Measurements from ENCODE around the gene TGFBR1. TPM values are rescaled to one million over a fixed set of nuclear protein-coding genes. Genes with fewer than 3 reads are reported as not detected.

The TGFBR1 gene
- total RNA-seq, 1 donor from 2014 or later, result 78.8 TPM

DNA sequence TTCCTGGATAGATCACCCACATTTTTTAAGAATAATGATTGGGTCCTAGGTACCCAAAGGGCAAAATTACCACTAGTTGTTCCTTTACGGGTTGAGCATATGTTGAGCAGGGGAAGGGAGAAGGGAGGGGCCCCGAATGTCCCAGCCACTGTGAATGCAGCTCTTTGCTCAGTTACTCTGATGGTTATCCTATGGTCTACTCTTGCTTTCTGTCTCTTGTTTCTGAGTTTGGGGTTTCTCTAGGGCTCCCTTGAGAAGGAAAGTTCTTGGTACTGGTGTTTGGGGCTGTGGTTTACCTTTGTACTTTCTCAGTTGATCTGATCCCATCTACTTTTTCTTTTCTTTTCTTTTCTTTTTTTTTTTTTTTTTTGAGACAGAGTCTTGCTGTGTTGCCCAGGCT lies 61.2 kb downstream of the TGFBR1 start:
- no peak overlapping the region for H3K4me3 ChIP-seq
- TF ChIP-seq, protein P1, sequence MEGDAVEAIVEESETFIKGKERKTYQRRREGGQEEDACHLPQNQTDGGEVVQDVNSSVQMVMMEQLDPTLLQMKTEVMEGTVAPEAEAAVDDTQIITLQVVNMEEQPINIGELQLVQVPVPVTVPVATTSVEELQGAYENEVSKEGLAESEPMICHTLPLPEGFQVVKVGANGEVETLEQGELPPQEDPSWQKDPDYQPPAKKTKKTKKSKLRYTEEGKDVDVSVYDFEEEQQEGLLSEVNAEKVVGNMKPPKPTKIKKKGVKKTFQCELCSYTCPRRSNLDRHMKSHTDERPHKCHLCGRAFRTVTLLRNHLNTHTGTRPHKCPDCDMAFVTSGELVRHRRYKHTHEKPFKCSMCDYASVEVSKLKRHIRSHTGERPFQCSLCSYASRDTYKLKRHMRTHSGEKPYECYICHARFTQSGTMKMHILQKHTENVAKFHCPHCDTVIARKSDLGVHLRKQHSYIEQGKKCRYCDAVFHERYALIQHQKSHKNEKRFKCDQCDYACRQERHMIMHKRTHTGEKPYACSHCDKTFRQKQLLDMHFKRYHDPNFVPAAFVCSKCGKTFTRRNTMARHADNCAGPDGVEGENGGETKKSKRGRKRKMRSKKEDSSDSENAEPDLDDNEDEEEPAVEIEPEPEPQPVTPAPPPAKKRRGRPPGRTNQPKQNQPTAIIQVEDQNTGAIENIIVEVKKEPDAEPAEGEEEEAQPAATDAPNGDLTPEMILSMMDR (IDR thresholded peaks at IDR 0.05), result no peak
- no peaks in the 10 kb centered on the region for H3K27me3 ChIP-seq (ENCODE audit: low read depth)
- ATAC-seq (no peak), DNase-seq (no peak)
- no peak overlapping the region for H3K27ac ChIP-seq
- H3K4me1 ChIP-seq, result no peaks in the 10 kb centered on the region
- H3K36me3 ChIP-seq, result no peaks in the 10 kb centered on the region
- no peaks in the 10 kb centered on the region for H3K9me3 ChIP-seq
- intact Hi-C loops (cut with DNase I), result no loop called here

DNA sequence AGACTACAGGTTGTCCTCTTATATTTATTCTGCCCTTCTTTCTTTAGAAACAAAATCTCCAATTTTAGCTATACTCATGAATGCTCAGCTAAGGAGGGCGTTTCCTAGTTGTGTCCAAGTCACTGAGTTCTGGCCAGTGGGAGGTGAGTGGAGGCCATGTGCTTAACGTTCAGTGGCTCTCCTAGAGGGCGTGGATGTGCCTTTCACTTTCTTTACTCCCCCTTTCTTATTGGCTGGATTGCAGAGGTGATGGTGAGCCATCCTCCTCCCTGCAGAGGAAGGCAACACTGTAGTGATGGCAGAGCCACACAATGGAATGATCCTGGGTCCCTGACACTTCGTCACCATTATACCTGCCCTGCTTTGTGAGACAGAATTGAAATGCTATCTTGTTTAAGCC lies 62.2 kb downstream of the TGFBR1 start:
- Histone ChIP-seq H3K4me1 (no peaks in the 10 kb centered on the region), H3K36me3 (no peaks in the 10 kb centered on the region), H3K9me3 (no peaks in the 10 kb centered on the region), H3K4me3 (no peak overlapping the region), H3K27me3 (ENCODE audit: low read depth) (no peaks in the 10 kb centered on the region), H3K27ac (no peak overlapping the region)
- no peak for ATAC-seq
- intact Hi-C loops (cut with DNase I), result no loop called here
- TF ChIP-seq, protein P1 (IDR thresholded peaks at IDR 0.05), result no peak
- DNase-seq, result no peak

DNA sequence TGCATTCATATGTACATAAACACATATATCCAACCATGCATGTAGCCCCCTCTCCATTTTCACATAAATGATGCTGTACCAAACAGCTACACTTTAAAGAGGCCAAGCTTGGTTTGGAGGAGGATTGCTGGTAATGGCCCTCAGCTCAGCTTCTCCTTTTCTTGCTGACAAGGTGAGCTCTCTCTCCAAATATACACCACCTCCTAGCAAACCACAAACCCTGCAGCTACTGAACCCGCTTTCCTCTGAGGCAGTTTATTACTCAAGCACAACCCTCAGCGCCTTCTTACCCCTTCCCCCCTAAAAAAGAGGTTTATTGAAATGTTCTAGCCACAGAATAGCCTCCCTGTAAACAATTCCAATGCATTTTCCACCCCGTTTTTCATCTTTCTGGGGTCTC lies 62.8 kb downstream of the TGFBR1 start:
- ATAC-seq (no peak), DNase-seq (no peak)
- intact Hi-C loops (cut with DNase I), result no loop called here
- Histone ChIP-seq H3K36me3 (no peaks in the 10 kb centered on the region), H3K27me3 (ENCODE audit: low read depth) (no peaks in the 10 kb centered on the region), H3K4me1 (no peaks in the 10 kb centered on the region), H3K9me3 (no peaks in the 10 kb centered on the region), H3K4me3 (no peak overlapping the region), H3K27ac (no peak overlapping the region)
- TF ChIP-seq, protein P1 (IDR thresholded peaks at IDR 0.05), result no peak

DNA sequence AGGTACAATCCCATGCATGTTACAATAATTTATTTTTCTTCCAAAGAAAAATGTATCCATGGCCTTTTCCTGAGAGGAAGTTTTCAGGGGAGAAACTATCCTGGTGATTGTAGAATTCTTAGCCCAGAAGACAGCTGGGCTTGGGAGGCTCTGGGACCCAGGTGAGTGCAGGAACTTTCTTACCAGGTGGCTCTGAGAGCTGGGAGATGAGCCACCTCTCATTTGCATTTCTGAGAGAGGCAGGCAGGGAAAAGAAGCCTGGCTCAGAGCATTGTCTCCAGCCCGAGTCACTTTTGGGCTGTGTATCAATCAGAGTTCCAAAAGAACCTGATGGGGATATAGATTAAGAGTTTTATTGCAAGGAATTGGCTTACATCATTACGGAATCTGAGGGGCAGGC lies 64.2 kb downstream of the TGFBR1 start:
- ATAC-seq (no peak), DNase-seq (no peak)
- H3K9me3 ChIP-seq, result no peaks in the 10 kb centered on the region
- no peaks in the 10 kb centered on the region for H3K4me1 ChIP-seq
- no peaks in the 10 kb centered on the region for H3K27me3 ChIP-seq (ENCODE audit: low read depth)
- TF ChIP-seq, protein P1 (IDR thresholded peaks at IDR 0.05), result no peak
- intact Hi-C loops (cut with DNase I), result no loop called here
- H3K36me3 ChIP-seq, result no peaks in the 10 kb centered on the region
- H3K4me3 ChIP-seq, result no peak overlapping the region
- H3K27ac ChIP-seq, result no peak overlapping the region

DNA sequence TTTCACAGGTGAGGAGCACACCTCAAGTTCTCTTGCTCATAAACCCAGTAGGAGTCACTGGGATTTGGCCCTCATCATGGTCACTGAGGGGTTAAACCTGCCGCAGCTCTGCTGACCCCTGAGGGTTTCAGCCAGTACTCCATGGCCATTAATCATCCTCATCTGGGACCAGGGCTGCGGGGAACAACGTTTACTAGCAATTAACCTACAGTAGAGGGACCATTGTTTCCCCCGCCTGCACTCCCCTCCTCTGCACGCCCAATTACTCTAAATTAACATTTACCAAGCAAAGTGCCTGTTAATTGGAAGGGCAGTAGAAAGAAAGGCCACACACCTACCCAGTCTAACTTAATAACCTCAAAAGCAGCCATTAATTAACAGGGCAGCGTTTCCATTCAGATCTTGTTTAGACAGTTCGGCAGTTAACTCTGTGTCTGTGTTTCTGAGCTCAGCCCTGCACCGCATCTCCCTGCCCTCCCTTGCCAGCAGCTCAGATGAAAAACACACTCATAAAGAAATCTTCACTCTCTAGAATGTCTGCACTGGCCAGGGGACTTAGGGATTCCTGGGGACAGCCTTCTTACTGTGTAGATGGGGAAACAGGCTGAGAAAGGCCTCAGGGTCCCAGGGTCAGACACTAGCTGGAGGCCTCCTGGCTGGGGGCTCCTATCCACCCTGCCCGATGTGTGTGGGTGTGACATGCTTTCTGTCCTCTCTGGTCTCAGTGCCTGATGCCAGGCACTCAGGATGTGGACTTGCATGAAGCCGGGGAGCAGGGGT lies 65.3 kb downstream of the TGFBR1 start:
- TF ChIP-seq, protein P1 (IDR thresholded peaks at IDR 0.05), result no peak
- H3K4me3 ChIP-seq, result no peak overlapping the region
- no peaks in the 10 kb centered on the region for H3K27me3 ChIP-seq (ENCODE audit: low read depth)
- H3K36me3 ChIP-seq, result no peaks in the 10 kb centered on the region
- H3K9me3 ChIP-seq, result no peaks in the 10 kb centered on the region
- no peaks in the 10 kb centered on the region for H3K4me1 ChIP-seq
- ATAC-seq (no peak), DNase-seq (no peak)
- intact Hi-C loops (cut with DNase I), result no loop called here
- no peak overlapping the region for H3K27ac ChIP-seq
